Stomach (tissue), 9 donors: ENCODE results near the gene EIF4H. TPM values are rescaled to one million over a fixed set of nuclear protein-coding genes. Genes with fewer than 3 reads are reported as not detected.

Experiments
- DNase-seq, 2 donors: peaks; one replicate each; pipeline versions ENCODE4 v3.0.0 to v3.0.0-alpha.2; 2013 to 2019
- H3K27ac ChIP-seq, 5 donors: fragments of 200-600 bp in 4 of 5; sonication (generic) in 4 of 5; one replicate each; pipeline ENCODE4 v1.5.1; 2013 to 2019; ENCODE audit warnings: mild to moderate bottlenecking in 1 of 5, moderate library complexity in 1 of 5
- H3K27me3 ChIP-seq, 3 donors: fragments of 200-600 bp; sonication (generic); one replicate each; pipeline ENCODE4 v1.5.1; 2017 to 2019; ENCODE audit warnings: mixed run types in 1 of 3
- H3K36me3 ChIP-seq, 4 donors: fragments of 200-600 bp; sonication (generic); 1 replicate in 3 of 4; 2 replicates in 1 of 4; pipeline ENCODE4 v1.5.1; 2016 to 2019
- H3K4me1 ChIP-seq, 4 donors: fragments of 200-600 bp; sonication (generic); one replicate each; pipeline ENCODE4 v1.5.1; 2016 to 2019
- H3K4me3 ChIP-seq, 4 donors: fragments of 200-600 bp; sonication (generic) in 3 of 4; one replicate each; pipeline ENCODE4 v1.5.1; 2016 to 2019; ENCODE audit warnings: mild to moderate bottlenecking in 1 of 4
- H3K9me3 ChIP-seq, 4 donors: fragments of 200-600 bp; sonication (generic); one replicate each; pipeline ENCODE4 v1.5.1; 2016 to 2019
- EP300 ChIP-seq: sonication (generic); formaldehyde crosslinking; IDR thresholded peaks from one replicate; pipeline ENCODE4 v1.6.1; 2017; ENCODE audit warnings: antibody characterized with exemption
- POLR2A ChIP-seq, 4 donors: fragments of 450-650 bp; IDR thresholded peaks; one replicate each; pipeline ENCODE4 v1.6.1; 2016; ENCODE audit warnings: antibody characterized with exemption in 4 of 4, control low read depth in 2 of 4, mild to moderate bottlenecking in 1 of 4, moderate library complexity in 1 of 4
- POLR2AphosphoS5 ChIP-seq, 3 donors: sonication (generic); formaldehyde crosslinking; IDR thresholded peaks; one replicate each; pipeline ENCODE4 v1.6.1; 2016; ENCODE audit warnings: antibody characterized with exemption in 3 of 3
- WGBS, 5 donors: extraction: QIAGEN DNeasy Blood & Tissue Kit in 3 of 5; methylation state at CpG; one replicate each; pipeline versions ENCODE4 v1.1.5 to v1.1.7; 2013 to 2018; 5-methylcytosine and 5-hydroxymethylcytosine counted together
- intact Hi-C: fragments of 100-400 bp; cut with DNase I; formaldehyde crosslinking; loops from one replicate; pipeline ENCODE4 v1.15.1; 2023; ENCODE audit warnings: low total_unique reads
- polyA plus RNA-seq, 3 donors: library from polyadenylated mRNA; stranded (reverse); fragments of 200-250 nt; gene quantifications; one replicate each; pipeline ENCODE4 v1.2.3, GENCODE V29; 2013
- total RNA-seq, 5 donors: library from RNA; depleted of rRNA; stranded (reverse); fragments of >200 nt; gene quantifications; one replicate each; pipeline versions ENCODE4 v1.1.0 to v1.2.3, GENCODE V29; 2014 to 2016
- TF ChIP-seq, protein P1 (sequence below), 7 experiments: fragments of 450-650 bp in 4 of 7; fragments of 200-600 bp in 3 of 7; sonication (generic) in 3 of 7; IDR thresholded peaks; one replicate each; pipeline ENCODE4 v1.5.1; 2016 to 2019; ENCODE audit warnings: antibody characterized with exemption in 7 of 7, control low read depth in 2 of 7, mild to moderate bottlenecking in 1 of 7
- donor health status: healthy with polysubstance abuse.
- donor health status: Bipolar disorder and iron deficiency.
- donor health status: healthy.

EIF4H gene
- total and polyA plus RNA-seq, 8 donors: 71.2 to 235 (median 165) TPM

DNA sequence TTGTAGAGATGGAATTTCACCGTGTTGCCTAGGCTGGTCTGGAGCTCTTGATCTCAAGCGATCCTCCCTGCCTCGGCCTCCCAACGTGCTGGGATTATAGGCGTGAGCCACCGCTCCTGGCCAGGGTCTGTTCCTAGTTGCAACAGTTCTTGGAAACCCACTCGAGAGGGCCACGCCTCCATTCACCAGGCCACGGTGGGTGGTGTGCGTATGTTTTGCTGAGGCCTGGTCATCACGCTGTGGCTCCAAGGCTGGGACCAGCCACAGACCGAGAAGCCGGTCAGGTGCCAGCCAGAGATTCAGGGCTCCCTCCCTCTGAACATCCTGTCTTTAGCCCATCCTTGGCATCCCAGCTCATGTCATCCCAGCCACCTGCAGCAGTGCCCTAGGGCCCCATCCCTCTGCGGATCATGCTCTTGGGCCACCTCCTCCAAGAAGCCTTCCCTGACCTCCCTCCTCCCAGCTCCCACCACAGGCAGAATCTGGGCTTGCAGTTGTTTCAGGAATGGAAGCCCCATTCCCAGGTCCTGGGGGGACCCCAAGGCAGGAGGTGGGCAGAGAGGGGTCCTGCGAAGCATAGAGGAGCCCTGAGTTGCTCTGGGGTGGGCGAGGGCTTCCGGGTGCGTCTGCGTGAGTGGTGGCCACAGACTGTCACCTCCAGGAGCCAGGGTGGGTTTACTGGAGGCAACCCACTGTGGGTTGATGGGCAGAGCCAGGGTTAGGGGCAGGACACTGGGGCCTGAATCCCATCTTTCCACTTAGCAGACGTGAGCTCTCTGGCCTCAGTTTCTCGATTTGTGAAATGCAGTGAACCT, 40.9 kb downstream of the EIF4H start:
- DNase-seq: no peak
- H3K4me3 ChIP-seq: no peak overlapping the region

DNA sequence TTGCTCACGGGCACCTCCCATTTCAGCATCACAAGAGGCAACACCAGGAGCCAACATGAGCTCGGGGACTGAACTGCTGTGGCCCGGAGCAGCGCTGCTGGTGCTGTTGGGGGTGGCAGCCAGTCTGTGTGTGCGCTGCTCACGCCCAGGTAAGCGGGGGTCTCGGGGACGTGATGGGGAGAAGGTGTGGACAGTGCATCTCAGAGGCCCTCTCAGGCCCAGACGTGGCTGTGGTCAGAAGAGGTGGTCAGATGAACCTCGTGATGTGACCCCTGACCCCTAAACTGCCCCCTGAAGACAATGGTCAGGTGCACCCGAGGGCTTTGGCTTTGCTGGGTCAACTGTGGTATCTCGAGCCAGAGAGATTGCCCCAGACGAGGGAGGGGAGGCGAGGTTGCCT, 41.8 kb downstream of the EIF4H start:
- DNase-seq: no peak
- no peak overlapping the region for H3K4me3 ChIP-seq
- WGBS, 5 donors: 74 to 79% (median 76%) methylated on average over 15 of the region's 15 CpGs

More for the DNA sequence above, 40.9 kb downstream of the EIF4H start:
- no peak overlapping the region for H3K27ac ChIP-seq
- H3K9me3 ChIP-seq: no peaks in the 10 kb centered on the region
- no peaks in the 10 kb centered on the region for H3K27me3 ChIP-seq
- TF ChIP-seq POLR2A (IDR thresholded peaks at IDR 0.05): no peak
- no peak for TF ChIP-seq EP300
- TF ChIP-seq, protein P1, sequence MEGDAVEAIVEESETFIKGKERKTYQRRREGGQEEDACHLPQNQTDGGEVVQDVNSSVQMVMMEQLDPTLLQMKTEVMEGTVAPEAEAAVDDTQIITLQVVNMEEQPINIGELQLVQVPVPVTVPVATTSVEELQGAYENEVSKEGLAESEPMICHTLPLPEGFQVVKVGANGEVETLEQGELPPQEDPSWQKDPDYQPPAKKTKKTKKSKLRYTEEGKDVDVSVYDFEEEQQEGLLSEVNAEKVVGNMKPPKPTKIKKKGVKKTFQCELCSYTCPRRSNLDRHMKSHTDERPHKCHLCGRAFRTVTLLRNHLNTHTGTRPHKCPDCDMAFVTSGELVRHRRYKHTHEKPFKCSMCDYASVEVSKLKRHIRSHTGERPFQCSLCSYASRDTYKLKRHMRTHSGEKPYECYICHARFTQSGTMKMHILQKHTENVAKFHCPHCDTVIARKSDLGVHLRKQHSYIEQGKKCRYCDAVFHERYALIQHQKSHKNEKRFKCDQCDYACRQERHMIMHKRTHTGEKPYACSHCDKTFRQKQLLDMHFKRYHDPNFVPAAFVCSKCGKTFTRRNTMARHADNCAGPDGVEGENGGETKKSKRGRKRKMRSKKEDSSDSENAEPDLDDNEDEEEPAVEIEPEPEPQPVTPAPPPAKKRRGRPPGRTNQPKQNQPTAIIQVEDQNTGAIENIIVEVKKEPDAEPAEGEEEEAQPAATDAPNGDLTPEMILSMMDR (IDR thresholded peaks at IDR 0.05): no peak
- H3K36me3 ChIP-seq: peaks cover 0 to 3% (median 0%) of the 10 kb centered on the region in 4 donors
- intact Hi-C loops: no loop called here
- peaks cover 0 to 42% (median 2%) of the 10 kb centered on the region in 4 donors for H3K4me1 ChIP-seq
- 89 to 93% (median 90%) methylated on average over 15 to 21 of the region's 21 CpGs for WGBS, 5 donors

DNA sequence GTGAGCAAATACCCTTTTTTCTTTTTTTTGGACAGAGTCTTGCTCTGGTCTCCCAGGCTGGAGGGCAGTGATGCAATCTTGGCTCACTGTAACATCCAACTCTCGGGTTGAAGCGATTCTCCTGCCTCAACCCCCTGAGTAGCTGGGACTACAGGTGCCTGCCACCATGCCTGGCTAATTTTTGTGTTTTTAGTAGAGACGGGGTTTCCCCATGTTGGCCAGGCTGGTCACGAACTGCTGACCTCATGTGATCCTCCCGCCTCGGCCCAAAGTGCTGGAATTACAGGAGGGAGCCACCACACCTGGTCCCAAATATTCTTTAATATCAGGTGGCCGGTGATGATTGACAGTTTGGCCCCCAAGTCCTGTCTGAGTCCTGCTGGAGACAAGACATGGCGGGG, 42.2 kb downstream of the EIF4H start:
- peaks cover 0 to 45% (median 2%) of the 10 kb centered on the region in 4 donors for H3K4me1 ChIP-seq
- no peak overlapping the region for H3K27ac ChIP-seq
- no peaks in the 10 kb centered on the region for H3K9me3 ChIP-seq
- no peak for DNase-seq
- H3K36me3 ChIP-seq: peaks cover 0 to 8% (median 0%) of the 10 kb centered on the region in 4 donors
- H3K27me3 ChIP-seq: no peaks in the 10 kb centered on the region
- TF ChIP-seq, protein P1 (IDR thresholded peaks at IDR 0.05): no peak
- TF ChIP-seq POLR2AphosphoS5 (IDR thresholded peaks at IDR 0.05): no peak
- no peak for TF ChIP-seq EP300
- no peak for TF ChIP-seq POLR2A (IDR thresholded peaks at IDR 0.05)
- intact Hi-C loops: no loop called here
- no peak overlapping the region for H3K4me3 ChIP-seq
- WGBS, 5 donors: 62 to 72% (median 69%) methylated on average over 8 of the region's 8 CpGs

More for the DNA sequence above, 41.8 kb downstream of the EIF4H start:
- TF ChIP-seq POLR2AphosphoS5 (IDR thresholded peaks at IDR 0.05): no peak
- TF ChIP-seq, protein P1 (IDR thresholded peaks at IDR 0.05): no peak
- no peak for TF ChIP-seq EP300
- no peak for TF ChIP-seq POLR2A (IDR thresholded peaks at IDR 0.05)
- intact Hi-C loops: no loop called here
- Histone ChIP-seq H3K4me1 (peaks cover 0 to 45% (median 2%) of the 10 kb centered on the region in 4 donors), H3K27ac (no peak overlapping the region), H3K9me3 (no peaks in the 10 kb centered on the region), H3K27me3 (no peaks in the 10 kb centered on the region), H3K36me3 (peaks cover 0 to 8% (median 0%) of the 10 kb centered on the region in 4 donors)

DNA sequence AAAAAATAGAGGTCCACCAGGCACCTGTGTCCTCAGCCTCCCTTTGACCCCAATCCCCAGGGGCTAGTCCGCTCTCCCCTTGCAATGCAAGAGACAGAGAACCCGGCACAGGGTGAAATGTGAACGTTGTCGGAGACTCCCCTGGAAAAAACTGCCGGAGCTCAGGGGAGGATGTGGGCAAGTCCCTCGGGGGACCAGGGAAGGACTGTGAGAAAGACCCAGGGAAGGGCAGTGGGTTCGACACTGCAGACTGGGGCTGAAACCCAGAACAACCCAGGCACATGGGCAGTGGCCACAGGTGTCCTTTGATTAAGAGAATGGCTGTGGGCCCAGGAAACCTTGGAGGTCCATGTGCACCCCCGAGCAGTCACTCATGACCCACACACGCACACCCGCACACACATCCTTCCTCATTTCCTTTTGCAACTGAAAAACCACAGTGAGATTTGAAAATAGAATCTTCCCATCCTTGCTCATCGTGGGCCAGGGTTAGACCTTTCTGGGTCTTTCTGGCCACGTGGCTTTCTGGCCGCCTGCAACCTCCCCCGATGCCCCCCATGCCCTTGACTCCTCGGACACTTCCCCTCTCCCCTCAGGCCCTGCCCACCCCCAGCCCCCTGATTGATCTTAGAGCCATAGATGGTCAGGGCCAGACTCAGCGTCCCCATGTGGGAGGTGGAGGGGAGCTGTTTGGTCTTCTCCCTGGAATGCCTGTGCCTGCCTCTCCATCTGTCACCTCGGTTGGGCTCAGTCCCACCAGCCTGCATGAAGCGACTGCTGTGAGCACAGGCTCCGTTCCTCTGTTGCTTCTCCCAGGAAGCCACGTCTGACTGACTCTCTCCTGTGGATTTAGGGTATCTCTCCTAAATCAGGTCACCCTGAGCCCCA, 43.5 kb downstream of the EIF4H start:
- Histone ChIP-seq H3K27ac (peak overlapping the region in 2 of 5 donors; percentile 23 to 48), H3K36me3 (peaks cover 0 to 8% (median 0%) of the 10 kb centered on the region in 4 donors), H3K4me1 (peaks cover 0 to 40% (median 2%) of the 10 kb centered on the region in 4 donors), H3K4me3 (no peak overlapping the region), H3K27me3 (no peaks in the 10 kb centered on the region), H3K9me3 (no peaks in the 10 kb centered on the region)
- WGBS, 5 donors: 60 to 70% (median 65%) methylated on average over 19 to 20 of the region's 20 CpGs
- intact Hi-C loops: no loop called here
- DNase-seq: peak in 1 of 2 donors; percentile 30
- no peak for TF ChIP-seq EP300
